HepG2 (cell line): Measurements from ENCODE around the gene IL1A. TPM values are rescaled to one million over a fixed set of nuclear protein-coding genes. Genes with fewer than 3 reads are reported as not detected.

Experiments
- ATAC-seq: fragments of 200-7000 bp; cut with Tn5 transposase; 3 replicates; pipeline ENCODE4 v1.9.1; 2020; ENCODE audit warnings: mild to moderate bottlenecking, moderate library complexity
- BruUV-seq: library from RNA; stranded (reverse); fragments of 400-500 nt; replicated peaks from 2 replicates; lab custom pipeline; 2021; lab: Mats Ljungman, UMichigan
- CTCF ChIA-PET: fragments of 300-600 bp; formaldehyde crosslinking; extraction: SDS; loops from one replicate; lab custom pipeline; 2021; ENCODE audit warnings: low total read pairs, inconsistent platforms, low intra/inter-chr PET ratio; lab: Yijun Ruan, JAX
- POLR2A ChIA-PET: fragments of 350-600 bp; sonication (Branson Sonifier 250); formaldehyde crosslinking; loops from one replicate; lab custom pipeline; 2020; ENCODE audit warnings: antibody characterized with exemption, inconsistent platforms; lab: Yijun Ruan, JAX
- DNase-seq: peaks from one replicate; pipeline ENCODE4 v3.0.0-alpha.2; 2015; ENCODE audit warnings: low spot score
- FAIRE-seq: peaks from 3 replicates; lab custom pipeline; 2011; peaks lifted over from hg19 to GRCh38; lab: Jason Lieb, UNC
- H2AFZ ChIP-seq: one replicate; pipeline ENCODE4 v1.6.1; 2011; ENCODE audit warnings: low read length, inconsistent platforms
- H3K27ac ChIP-seq: fragments of 300-600 bp; 3 replicates; pipeline ENCODE4 v1.8.0; 2011; ENCODE audit warnings: mixed run types, mild to moderate bottlenecking, mixed read lengths, low read length, inconsistent platforms; ENCODE audit not compliant: insufficient read depth; ENCODE audit errors: extremely low read length
- H3K27me3 ChIP-seq, 2 experiments: fragments of 200-600 bp in 1 of 2; 2 replicates in 1 of 2; 3 replicates in 1 of 2; pipeline versions ENCODE4 v1.6.0 to v1.8.0; 2011; ENCODE audit warnings: low read length in 2 of 2, mild to moderate bottlenecking in 2 of 2, moderate library complexity in 2 of 2, inconsistent platforms in 1 of 2; ENCODE audit not compliant: insufficient read depth in 2 of 2, control insufficient read depth in 1 of 2
- H3K36me3 ChIP-seq, 2 experiments: fragments of 200-600 bp in 1 of 2; replicated peaks in 1 of 2; 2 replicates in 1 of 2; 3 replicates in 1 of 2; pipeline versions ENCODE4 v1.5.1 to v1.8.0; 2011; ENCODE audit warnings: low read length in 2 of 2, inconsistent platforms in 1 of 2; ENCODE audit not compliant: insufficient read depth in 2 of 2, control insufficient read depth in 1 of 2
- H3K4me1 ChIP-seq: 2 replicates; pipeline ENCODE4 v1.5.1; 2012; ENCODE audit warnings: low read length, inconsistent platforms; ENCODE audit not compliant: insufficient read depth
- H3K4me2 ChIP-seq: 2 replicates; pipeline ENCODE4 v1.6.0; 2011; ENCODE audit warnings: low read depth, low read length, inconsistent platforms
- H3K4me3 ChIP-seq, 3 experiments: fragments of 200-600 bp in 1 of 3; sonication (generic), shearing (Covaris generic) in 1 of 3; replicated peaks in 1 of 3; 2 replicates each; pipeline ENCODE4 v1.5.1; 2011 to 2016; ENCODE audit warnings: low read length in 3 of 3, inconsistent platforms in 2 of 3, low read depth in 2 of 3, mild to moderate bottlenecking in 2 of 3, control low read depth in 1 of 3, mixed read lengths in 1 of 3; ENCODE audit not compliant: insufficient read depth in 1 of 3
- H3K79me2 ChIP-seq: one replicate; pipeline ENCODE4 v1.6.1; 2011; ENCODE audit warnings: low read length, inconsistent platforms; ENCODE audit not compliant: insufficient read depth
- H3K9ac ChIP-seq: 2 replicates; pipeline ENCODE4 v1.6.0; 2011; ENCODE audit warnings: mild to moderate bottlenecking, low read depth, low read length, inconsistent platforms; ENCODE audit not compliant: insufficient read depth
- H3K9me3 ChIP-seq: 2 replicates; pipeline ENCODE4 v1.5.1; 2012; ENCODE audit warnings: mild to moderate bottlenecking, low read length
- H4K20me1 ChIP-seq: 2 replicates; pipeline ENCODE4 v1.6.0; 2011; ENCODE audit warnings: inconsistent platforms, mild to moderate bottlenecking, low read length, moderate library complexity; ENCODE audit not compliant: insufficient read depth
- HOMEZ ChIP-seq: IDR thresholded peaks from 2 replicates; pipeline ENCODE4 v1.6.1; 2016; ENCODE audit warnings: low read depth
- ZNF251 ChIP-seq: sonication (generic); formaldehyde crosslinking; IDR thresholded peaks from 2 replicates; pipeline ENCODE4 v1.9.0; 2021; ENCODE audit warnings: mild to moderate bottlenecking, missing genetic modification reagents
- ZNF331 ChIP-seq: sonication (generic); formaldehyde crosslinking; IDR thresholded peaks from 2 replicates; pipeline ENCODE4 v1.4.0; 2020; ENCODE audit warnings: missing genetic modification reagents
- ZNF572 ChIP-seq: sonication (generic); formaldehyde crosslinking; IDR thresholded peaks from 2 replicates; pipeline ENCODE4 v1.5.1; 2020; ENCODE audit warnings: mild to moderate bottlenecking, missing genetic modification reagents
- ZNF629 ChIP-seq: sonication (generic); formaldehyde crosslinking; conservative IDR thresholded peaks from 2 replicates; pipeline ENCODE4 v1.5.0; 2020; ENCODE audit warnings: missing genetic modification reagents
- WGBS: methylation state at CpG from one replicate; pipeline ENCODE4 v1.1.6; 2017; ENCODE audit warnings: low lambda C conversion rate; 5-methylcytosine and 5-hydroxymethylcytosine counted together
- in situ Hi-C: cut with HindIII; loops from 2 replicates; pipeline ENCODE4 v1.10.0; 2017; ENCODE audit warnings: low pct_unique_long_range_greater_than_20kb; ENCODE audit not compliant: extremely low pct_ligation_motif_present
- intact Hi-C: fragments of 100-400 bp; cut with micrococcal nuclease; formaldehyde crosslinking; loops from one replicate; pipeline ENCODE4 v1.10.0; 2022; ENCODE audit not compliant: unreplicated experiment
- polyA plus RNA-seq, 8 experiments: library from polyadenylated mRNA; depleted of rRNA in 3 of 8; stranded (reverse) in 7 of 8; unstranded in 1 of 8; fragments of >200 nt; fragmentation: Illumina TruSeq in 4 of 8; extraction: Trizol in 4 of 8; gene quantifications; 2 replicates each; pipeline versions ENCODE4 v1.2.1 to v1.2.3, GENCODE V29; 2011 to 2016; ENCODE audit warnings: low read depth in 4 of 8, missing spikeins in 1 of 8, mixed read lengths in 1 of 8; ENCODE audit not compliant: insufficient read depth in 1 of 8
- total RNA-seq, 5 experiments: library from RNA; depleted of rRNA; stranded (reverse); fragments of >200 nt; fragmentation: Illumina TruSeq; extraction: Trizol; gene quantifications; 2 replicates each; pipeline ENCODE4 v1.2.3, GENCODE V29; 2016; ENCODE audit warnings: low read depth in 1 of 5
- TF ChIP-seq, protein P1 (sequence below): sonication (generic); formaldehyde crosslinking; IDR thresholded peaks from 2 replicates; pipeline ENCODE4 v1.4.0; 2020; ENCODE audit warnings: missing genetic modification reagents

IL1A gene
- total and polyA plus RNA-seq, 2 of the 13 experiments (the other 11 are each of a cell fraction or from before 2014, with no cell fraction given), result not detected

GRCh38 chr2:112776113-112776512 is 8.2 kb downstream of the IL1A start (continued):
- TF ChIP-seq HOMEZ (CRISPR knock-in tag) (no peak), ZNF572 (CRISPR knock-in tag) (no peak), ZNF251 (no peak), ZNF331 (CRISPR knock-in tag) (no peak)

- Histone ChIP-seq H2AFZ (no peak overlapping the region), H3K4me3 (no peak overlapping the region), H3K9ac (no peak overlapping the region), H3K27me3 (no peaks in the 10 kb centered on the region), H3K79me2 (no peaks in the 10 kb centered on the region), H3K4me2 (no peak overlapping the region), H3K4me1 (no peaks in the 10 kb centered on the region), H3K9me3 (no peaks in the 10 kb centered on the region), H3K36me3 (no peaks in the 10 kb centered on the region), H3K27ac (no peak overlapping the region), H4K20me1 (no peaks in the 10 kb centered on the region)
- ChIA-PET CTCF (no interaction called here), POLR2A (no interaction called here)
- ATAC-seq (no peak), DNase-seq (no peak), FAIRE-seq (no peak)
- in situ Hi-C loops, result no loop called here
- BruUV-seq, result no TSS peak
- TF ChIP-seq ZNF629 (CRISPR knock-in tag), result peak; percentile 73
- TF ChIP-seq, protein P1, sequence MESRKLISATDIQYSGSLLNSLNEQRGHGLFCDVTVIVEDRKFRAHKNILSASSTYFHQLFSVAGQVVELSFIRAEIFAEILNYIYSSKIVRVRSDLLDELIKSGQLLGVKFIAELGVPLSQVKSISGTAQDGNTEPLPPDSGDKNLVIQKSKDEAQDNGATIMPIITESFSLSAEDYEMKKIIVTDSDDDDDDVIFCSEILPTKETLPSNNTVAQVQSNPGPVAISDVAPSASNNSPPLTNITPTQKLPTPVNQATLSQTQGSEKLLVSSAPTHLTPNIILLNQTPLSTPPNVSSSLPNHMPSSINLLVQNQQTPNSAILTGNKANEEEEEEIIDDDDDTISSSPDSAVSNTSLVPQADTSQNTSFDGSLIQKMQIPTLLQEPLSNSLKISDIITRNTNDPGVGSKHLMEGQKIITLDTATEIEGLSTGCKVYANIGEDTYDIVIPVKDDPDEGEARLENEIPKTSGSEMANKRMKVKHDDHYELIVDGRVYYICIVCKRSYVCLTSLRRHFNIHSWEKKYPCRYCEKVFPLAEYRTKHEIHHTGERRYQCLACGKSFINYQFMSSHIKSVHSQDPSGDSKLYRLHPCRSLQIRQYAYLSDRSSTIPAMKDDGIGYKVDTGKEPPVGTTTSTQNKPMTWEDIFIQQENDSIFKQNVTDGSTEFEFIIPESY (CRISPR knock-in tag), result no peak
- intact Hi-C loops, result no loop called here
- 100% methylated on average over 3 of the region's 3 CpGs for WGBS
Measured at GRCh38 chr2:112774536-112775285, 9.6 kb downstream of the IL1A start.
